ENCODE measurements around the gene ZSCAN5B. TPM values are rescaled to one million over a fixed set of nuclear protein-coding genes. Genes with fewer than 3 reads are reported as not detected.

The ZSCAN5B gene
- total RNA-seq, 2 donors from 2014 or later, result not detected

DNA sequence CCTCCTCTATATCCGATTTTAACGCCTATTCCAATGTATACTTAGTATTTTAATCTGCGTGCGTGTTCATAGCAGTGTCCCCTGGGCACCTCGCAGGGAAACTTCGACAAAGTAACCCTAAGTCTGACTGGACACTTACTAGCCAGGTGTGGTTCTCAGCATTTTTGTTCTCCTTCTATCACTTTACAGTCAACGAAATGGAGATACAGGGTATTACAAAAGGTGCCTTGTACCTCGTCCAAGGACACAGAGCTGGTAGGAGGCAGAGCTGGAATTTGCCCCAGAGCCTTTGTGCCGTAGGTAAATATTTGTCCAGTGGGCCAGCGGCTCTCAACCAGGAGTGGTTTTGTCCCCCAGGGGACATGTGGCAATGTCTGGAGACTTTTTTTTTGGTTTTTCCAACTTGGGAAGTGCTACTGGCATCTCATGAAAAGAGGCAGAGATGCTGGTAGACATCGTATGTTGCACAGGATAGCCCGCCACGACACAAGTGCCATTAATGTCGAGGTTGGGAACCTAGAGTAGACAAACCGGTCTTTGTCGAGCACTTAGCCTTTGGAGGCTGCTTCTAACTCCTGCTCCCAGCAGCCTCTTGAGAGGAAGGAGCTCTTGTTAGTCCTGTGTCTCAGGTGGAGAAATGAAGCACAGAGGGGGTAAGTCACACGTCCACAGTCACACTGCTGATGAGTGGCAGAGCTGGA lies 55.3 kb downstream of the ZSCAN5B start:
- TF ChIP-seq, protein P1, sequence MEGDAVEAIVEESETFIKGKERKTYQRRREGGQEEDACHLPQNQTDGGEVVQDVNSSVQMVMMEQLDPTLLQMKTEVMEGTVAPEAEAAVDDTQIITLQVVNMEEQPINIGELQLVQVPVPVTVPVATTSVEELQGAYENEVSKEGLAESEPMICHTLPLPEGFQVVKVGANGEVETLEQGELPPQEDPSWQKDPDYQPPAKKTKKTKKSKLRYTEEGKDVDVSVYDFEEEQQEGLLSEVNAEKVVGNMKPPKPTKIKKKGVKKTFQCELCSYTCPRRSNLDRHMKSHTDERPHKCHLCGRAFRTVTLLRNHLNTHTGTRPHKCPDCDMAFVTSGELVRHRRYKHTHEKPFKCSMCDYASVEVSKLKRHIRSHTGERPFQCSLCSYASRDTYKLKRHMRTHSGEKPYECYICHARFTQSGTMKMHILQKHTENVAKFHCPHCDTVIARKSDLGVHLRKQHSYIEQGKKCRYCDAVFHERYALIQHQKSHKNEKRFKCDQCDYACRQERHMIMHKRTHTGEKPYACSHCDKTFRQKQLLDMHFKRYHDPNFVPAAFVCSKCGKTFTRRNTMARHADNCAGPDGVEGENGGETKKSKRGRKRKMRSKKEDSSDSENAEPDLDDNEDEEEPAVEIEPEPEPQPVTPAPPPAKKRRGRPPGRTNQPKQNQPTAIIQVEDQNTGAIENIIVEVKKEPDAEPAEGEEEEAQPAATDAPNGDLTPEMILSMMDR (IDR thresholded peaks at IDR 0.05), result no peak
- no peak for DNase-seq (ENCODE audit: low spot score)
- H3K27ac ChIP-seq, result peak overlapping the region; percentile 84 to 90
- peak overlapping the region; percentile 61 to 65 for H3K4me3 ChIP-seq
- no peaks in the 10 kb centered on the region for H3K9me3 ChIP-seq
- peaks cover 12% of the 10 kb centered on the region for H3K36me3 ChIP-seq
- no peaks in the 10 kb centered on the region for H3K27me3 ChIP-seq
- peaks cover 0 to 26% of the 10 kb centered on the region in 2 donors for H3K4me1 ChIP-seq

DNA sequence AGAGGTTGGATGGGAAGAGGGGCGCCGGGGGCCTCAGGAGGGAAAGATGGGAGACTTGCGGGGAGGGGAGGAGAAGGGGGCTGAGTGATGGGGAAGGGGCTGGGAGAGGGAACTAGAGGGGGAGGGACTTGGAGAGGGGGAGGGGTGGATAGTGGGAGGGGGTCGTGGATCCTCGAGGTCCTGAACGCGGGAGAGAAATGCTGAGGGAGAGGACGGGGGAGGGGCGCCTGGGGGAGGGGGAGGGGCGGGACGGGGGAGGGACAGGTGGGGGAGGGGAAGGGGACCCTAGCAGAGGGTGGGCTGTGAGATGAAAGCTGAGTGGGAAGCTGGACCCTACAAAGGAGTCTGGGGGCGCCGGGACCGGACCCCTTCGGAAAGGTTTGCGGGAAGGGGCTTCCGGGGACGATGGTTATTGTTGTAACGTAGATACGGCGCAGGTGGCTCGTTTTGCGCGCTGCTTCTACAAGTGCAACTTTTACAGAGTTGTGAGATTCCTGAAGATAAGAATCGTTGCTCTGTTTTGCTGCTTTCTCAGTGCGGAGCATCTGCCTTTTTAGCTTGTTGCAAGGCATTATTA lies 56.1 kb downstream of the ZSCAN5B start:
- H3K4me3 ChIP-seq, result peak overlapping the region; percentile 61 to 65
- no peaks in the 10 kb centered on the region for H3K27me3 ChIP-seq
- H3K9me3 ChIP-seq, result no peaks in the 10 kb centered on the region
- DNase-seq (ENCODE audit: low spot score), result no peak
- H3K27ac ChIP-seq, result peak overlapping the region; percentile 84 to 90
- peaks cover 6% of the 10 kb centered on the region for H3K36me3 ChIP-seq
- H3K4me1 ChIP-seq, result peaks cover 0 to 26% of the 10 kb centered on the region in 2 donors
- TF ChIP-seq, protein P1 (IDR thresholded peaks at IDR 0.05), result no peak

DNA sequence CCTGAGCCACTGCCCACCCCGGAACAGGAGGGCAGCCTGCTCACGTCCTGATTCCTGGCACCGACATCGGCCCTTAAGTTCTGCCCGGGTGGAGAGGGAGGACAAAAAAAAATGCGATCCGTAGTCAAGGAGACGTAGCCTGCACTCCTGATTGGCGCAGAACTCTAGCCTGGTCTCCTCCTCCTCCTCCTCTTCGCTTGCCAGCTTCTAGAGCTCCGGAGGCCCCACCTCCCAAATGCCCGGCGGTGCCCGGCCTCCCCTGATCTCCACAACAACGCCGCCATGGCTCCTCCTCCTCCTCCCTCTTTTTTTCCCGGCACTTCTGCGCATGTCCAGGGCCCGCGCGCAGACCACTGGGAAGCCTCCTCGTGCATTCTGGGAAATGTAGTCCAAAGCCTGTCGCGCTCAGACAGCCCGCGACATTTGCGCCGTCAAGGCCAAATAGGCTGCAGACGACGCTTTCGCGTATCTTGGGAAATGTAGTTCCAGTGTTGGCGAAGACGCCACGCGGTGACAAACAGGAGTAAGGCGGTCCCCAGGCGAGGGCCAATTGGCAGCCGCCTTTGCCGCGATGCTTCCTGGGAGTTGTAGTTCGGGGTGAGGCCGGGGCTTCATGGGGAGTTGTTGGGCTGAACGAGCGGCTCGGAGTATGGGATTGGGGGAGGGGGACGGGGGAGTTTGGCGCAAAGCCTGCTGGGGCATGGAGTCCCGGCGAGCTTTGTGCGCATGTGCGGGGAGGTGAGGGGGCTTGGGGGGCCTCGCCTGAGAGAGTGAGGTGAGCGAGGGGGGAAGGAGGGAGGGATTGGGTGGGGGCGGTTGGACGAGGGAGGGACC lies 56.8 kb downstream of the ZSCAN5B start, which contains the start of gene ZNF444:
Gene ZNF444 (plus strand): TSS at position 705 of the 834 bp plus-strand sequence. CDS start 5,625 bp downstream, outside the sequence.
- TF ChIP-seq, protein P1 (IDR thresholded peaks at IDR 0.05), result no peak
- H3K4me3 ChIP-seq, result peak within 1 kb of the TSS; percentile 61 to 65
- H3K4me1 ChIP-seq, result peaks cover 0 to 26% of the 10 kb centered on the region in 2 donors
- H3K9me3 ChIP-seq, result no peaks in the 10 kb centered on the region
- H3K27ac ChIP-seq, result peak within 1 kb of the TSS; percentile 84 to 90
- H3K36me3 ChIP-seq, result no peaks in the 10 kb centered on the region
- peak; percentile 99 for DNase-seq (ENCODE audit: low spot score)
- no peaks in the 10 kb centered on the region for H3K27me3 ChIP-seq

DNA sequence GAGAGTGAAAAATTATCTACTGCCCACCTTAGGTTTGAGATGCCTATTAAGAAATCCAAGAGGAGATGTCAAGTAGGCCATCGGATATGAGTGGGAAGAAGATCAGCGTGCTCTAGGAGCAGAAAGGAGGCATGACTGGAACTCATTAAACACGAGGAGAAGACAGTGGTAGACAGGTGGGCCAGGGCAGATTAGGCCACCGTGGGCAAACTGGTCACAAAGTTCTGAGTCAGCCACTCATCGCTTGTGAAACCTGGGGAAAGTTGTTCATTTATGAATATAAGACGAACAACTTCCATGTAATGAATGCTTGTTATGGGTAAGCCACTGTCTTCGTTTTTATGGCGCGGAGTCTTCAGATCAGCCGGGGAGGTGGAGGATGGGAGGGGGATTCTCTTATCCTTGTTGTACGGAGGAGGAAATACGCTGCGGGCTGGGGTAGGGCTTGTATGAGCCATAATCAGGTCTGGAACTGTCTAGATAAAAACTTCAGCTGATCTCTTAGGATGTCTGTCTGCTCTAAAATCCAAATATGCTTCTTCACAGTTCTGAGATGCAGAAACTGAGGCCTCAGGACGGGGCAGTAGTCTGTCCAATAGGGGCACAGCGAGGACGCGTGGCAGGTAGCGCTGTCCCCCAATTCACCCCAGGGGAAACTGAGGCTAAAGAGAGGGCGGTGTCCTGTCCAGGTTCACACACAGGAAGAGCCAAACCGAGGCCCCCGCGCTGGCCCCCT lies 57.6 kb downstream of the ZSCAN5B start:
- H3K27me3 ChIP-seq, result no peaks in the 10 kb centered on the region
- TF ChIP-seq, protein P1 (IDR thresholded peaks at IDR 0.05), result no peak
- DNase-seq (ENCODE audit: low spot score), result no peak
- H3K27ac ChIP-seq, result peak overlapping the region; percentile 84 to 90
- H3K9me3 ChIP-seq, result no peaks in the 10 kb centered on the region
- peaks cover 0 to 26% of the 10 kb centered on the region in 2 donors for H3K4me1 ChIP-seq
- peak overlapping the region; percentile 61 to 65 for H3K4me3 ChIP-seq
- no peaks in the 10 kb centered on the region for H3K36me3 ChIP-seq

Other genes starting within 250 kb of the ZSCAN5B start
- not detected for gene NLRP8, start 250.0 kb downstream of the ZSCAN5B start, total RNA-seq
- not detected for gene NLRP5, start 211.0 kb downstream of the ZSCAN5B start, total RNA-seq
- gene ZNF787, start 76.5 kb downstream of the ZSCAN5B start, total RNA-seq, result 10 to 100 TPM in 1 of 2 donors, 1 to 10 TPM in 1; 6.0 to 11.8 TPM
- 10 to 100 TPM; 26.1 to 30.9 TPM for gene ZNF444, start 56.5 kb downstream of the ZSCAN5B start, total RNA-seq
- not detected for gene GALP, start 21.8 kb downstream of the ZSCAN5B start, total RNA-seq
- gene ZSCAN5C, start 4.5 kb upstream of the ZSCAN5B start, total RNA-seq, result not detected
- not detected for gene EDDM13, start 75.0 kb upstream of the ZSCAN5B start, total RNA-seq
- 1 to 10 TPM; 3.0 to 9.5 TPM for gene ZSCAN5A, start 117.1 kb upstream of the ZSCAN5B start, total RNA-seq
- gene ZNF582, start 195.8 kb upstream of the ZSCAN5B start, total RNA-seq, result 1 to 10 TPM; 3.9 to 6.2 TPM
- 1 to 10 TPM; 2.3 to 6.4 TPM for gene ZNF583, start 206.5 kb upstream of the ZSCAN5B start, total RNA-seq